ENCODE measurements around the gene SUSD1. TPM values are rescaled to one million over a fixed set of nuclear protein-coding genes. Genes with fewer than 3 reads are reported as not detected.

SUSD1 gene
- total RNA-seq, 1 experiment from 2014 or later: 7.9 TPM

DNA sequence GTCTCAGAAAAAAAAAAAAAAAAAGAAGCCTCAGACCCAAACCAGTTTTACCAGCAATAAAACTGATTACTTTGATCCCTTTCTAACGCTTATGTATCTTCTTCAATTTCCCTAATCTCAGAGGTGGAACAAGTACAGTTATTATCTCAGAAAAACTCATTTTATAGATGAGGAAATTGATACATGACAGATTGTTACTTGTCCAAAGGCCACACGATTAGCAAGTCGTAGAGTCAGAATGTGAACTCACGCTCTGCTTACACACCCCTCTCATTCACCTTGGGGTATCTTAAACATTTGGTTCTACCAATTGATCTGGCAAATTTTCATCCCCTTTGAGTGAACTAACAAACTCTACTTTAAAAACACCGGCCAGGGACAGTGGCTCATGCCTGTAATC is 110.2 kb downstream of the SUSD1 start (continued):
- no peak for TF ChIP-seq TCF7L2 (IDR thresholded peaks at IDR 0.05; ENCODE audit: borderline replicate concordance, extremely low read depth, insufficient read depth, insufficient read length)

DNA sequence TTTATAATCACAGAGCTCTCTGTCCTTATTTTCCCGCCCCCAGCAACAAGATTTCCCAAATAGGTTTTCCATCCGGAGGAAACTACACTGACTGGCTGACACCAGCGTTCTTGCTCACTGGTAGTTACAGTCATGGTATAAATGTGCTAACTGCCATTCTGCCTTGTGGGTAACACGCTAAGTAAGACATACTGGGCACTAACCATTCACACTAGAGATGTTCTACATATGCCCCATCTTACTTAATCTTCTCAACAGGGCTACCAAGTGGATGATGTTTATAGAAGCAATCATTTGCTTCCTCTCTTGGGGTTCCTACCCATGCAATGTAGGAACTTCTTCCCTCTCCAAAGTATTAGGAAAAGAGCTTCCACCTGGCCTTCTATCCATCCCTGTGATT is 111.5 kb downstream of the SUSD1 start:
- CTCF ChIA-PET: no interaction called here

More for the DNA sequence above, 111.5 kb downstream of the SUSD1 start:
- no peak for DNase-seq (ENCODE audit: low read depth, low spot score)
- intact Hi-C loops (cut with micrococcal nuclease): loop anchor here (10.0 kb wide), 1 partner anchor 89 kb away; no protein-coding TSS in a partner anchor
- Histone ChIP-seq H3K79me2 (ENCODE audit: insufficient read depth, low read length) (no peaks in the 10 kb centered on the region), H4K20me1 (ENCODE audit: insufficient read depth) (no peaks in the 10 kb centered on the region), H3K27me3 (ENCODE audit: insufficient read depth, low read length) (no peaks in the 10 kb centered on the region), H3K9me3 (ENCODE audit: control insufficient read depth in 1 of 2, insufficient read depth in 1 of 2, low read depth in 1 of 2, low read length in 2 of 2) (peaks cover 0 to 4% of the 10 kb centered on the region in 2 experiments; a peak in 1 of 4 replicates), H3K4me1 (ENCODE audit: control insufficient read depth in 1 of 2, insufficient read depth in 2 of 2, low read length in 2 of 2) (peaks cover 44 to 82% of the 10 kb centered on the region in 2 experiments), H3K27ac (ENCODE audit: low read depth, low read length) (no peak overlapping the region), H3K9me2 (ENCODE audit: insufficient read depth) (no peaks in the 10 kb centered on the region), H3K36me3 (ENCODE audit: control insufficient read depth in 1 of 2, insufficient read depth in 2 of 2, low read length in 2 of 2) (0 out of 4 replicates have a peak, but pooled peaks cover 0 to 6% of the 10 kb centered on the region in 2 experiments), H3K4me3 (replicated peaks in 1 of 2; ENCODE audit: low read depth in 1 of 2, low read length in 2 of 2) (no peak overlapping the region), H3K4me2 (ENCODE audit: low read length) (no peak overlapping the region), H2AFZ (ENCODE audit: low read depth, low read length, poor library complexity, severe bottlenecking) (no peak overlapping the region), H3K9ac (ENCODE audit: low read length) (no peak overlapping the region)
- ATAC-seq: no peak
- POLR2A ChIA-PET: no interaction called here
- RAD21 ChIA-PET (ENCODE audit: low non-redundant PET in 1 of 2, low total read pairs in 2 of 2, uncharacterized antibody in 2 of 2, unreplicated experiment in 2 of 2): no interaction called here
- no TSS peak for BruUV-seq (replicated peaks)
- TF ChIP-seq, protein P1, sequence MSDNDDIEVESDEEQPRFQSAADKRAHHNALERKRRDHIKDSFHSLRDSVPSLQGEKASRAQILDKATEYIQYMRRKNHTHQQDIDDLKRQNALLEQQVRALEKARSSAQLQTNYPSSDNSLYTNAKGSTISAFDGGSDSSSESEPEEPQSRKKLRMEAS (IDR thresholded peaks at IDR 0.05): no peak
- TF ChIP-seq EZH2phosphoT487 (IDR thresholded peaks at IDR 0.05; ENCODE audit: borderline replicate concordance): no peak
- no peak for TF ChIP-seq RAD21 (IDR thresholded peaks at IDR 0.05; ENCODE audit: low read depth)
- TF ChIP-seq, protein P2, sequence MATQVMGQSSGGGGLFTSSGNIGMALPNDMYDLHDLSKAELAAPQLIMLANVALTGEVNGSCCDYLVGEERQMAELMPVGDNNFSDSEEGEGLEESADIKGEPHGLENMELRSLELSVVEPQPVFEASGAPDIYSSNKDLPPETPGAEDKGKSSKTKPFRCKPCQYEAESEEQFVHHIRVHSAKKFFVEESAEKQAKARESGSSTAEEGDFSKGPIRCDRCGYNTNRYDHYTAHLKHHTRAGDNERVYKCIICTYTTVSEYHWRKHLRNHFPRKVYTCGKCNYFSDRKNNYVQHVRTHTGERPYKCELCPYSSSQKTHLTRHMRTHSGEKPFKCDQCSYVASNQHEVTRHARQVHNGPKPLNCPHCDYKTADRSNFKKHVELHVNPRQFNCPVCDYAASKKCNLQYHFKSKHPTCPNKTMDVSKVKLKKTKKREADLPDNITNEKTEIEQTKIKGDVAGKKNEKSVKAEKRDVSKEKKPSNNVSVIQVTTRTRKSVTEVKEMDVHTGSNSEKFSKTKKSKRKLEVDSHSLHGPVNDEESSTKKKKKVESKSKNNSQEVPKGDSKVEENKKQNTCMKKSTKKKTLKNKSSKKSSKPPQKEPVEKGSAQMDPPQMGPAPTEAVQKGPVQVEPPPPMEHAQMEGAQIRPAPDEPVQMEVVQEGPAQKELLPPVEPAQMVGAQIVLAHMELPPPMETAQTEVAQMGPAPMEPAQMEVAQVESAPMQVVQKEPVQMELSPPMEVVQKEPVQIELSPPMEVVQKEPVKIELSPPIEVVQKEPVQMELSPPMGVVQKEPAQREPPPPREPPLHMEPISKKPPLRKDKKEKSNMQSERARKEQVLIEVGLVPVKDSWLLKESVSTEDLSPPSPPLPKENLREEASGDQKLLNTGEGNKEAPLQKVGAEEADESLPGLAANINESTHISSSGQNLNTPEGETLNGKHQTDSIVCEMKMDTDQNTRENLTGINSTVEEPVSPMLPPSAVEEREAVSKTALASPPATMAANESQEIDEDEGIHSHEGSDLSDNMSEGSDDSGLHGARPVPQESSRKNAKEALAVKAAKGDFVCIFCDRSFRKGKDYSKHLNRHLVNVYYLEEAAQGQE (IDR thresholded peaks at IDR 0.05; ENCODE audit: low read depth): no peak
- no peak for TF ChIP-seq CBX3 (IDR thresholded peaks at IDR 0.05; ENCODE audit: low read depth)

All from HCT116 (cell line).